HG03342 (cell line): ENCODE measurements around the gene DROSHA.
A peak's percentile ranks its signal among the peaks of the same experiment; 100 is the strongest.
"Not testable (repeated sequence)": the region's sequence is repeated elsewhere in the genome, so short reads cannot be mapped to it uniquely, and the experiment has no call there.

Experiments used
- ATAC-seq: cut with Tn5 transposase; IDR thresholded peaks from one replicate; pipeline ENCODE4 v1.9.1; 2021; ENCODE audit warnings: mild to moderate bottlenecking, moderate library complexity; ENCODE audit not compliant: unreplicated experiment

DROSHA gene

GRCh38 chr5:31531888-31532547 is at the start of gene DROSHA, which contains the start of gene C5orf22:
Gene DROSHA, minus strand, starts transcription at chr5:31532093. Its CDS starts 3,034 bp downstream, at chr5:31529059.
Gene C5orf22, plus strand, starts transcription at chr5:31532301. Its CDS starts 92 bp downstream, at chr5:31532393.
- ATAC-seq, result peak; percentile 93

DNA sequence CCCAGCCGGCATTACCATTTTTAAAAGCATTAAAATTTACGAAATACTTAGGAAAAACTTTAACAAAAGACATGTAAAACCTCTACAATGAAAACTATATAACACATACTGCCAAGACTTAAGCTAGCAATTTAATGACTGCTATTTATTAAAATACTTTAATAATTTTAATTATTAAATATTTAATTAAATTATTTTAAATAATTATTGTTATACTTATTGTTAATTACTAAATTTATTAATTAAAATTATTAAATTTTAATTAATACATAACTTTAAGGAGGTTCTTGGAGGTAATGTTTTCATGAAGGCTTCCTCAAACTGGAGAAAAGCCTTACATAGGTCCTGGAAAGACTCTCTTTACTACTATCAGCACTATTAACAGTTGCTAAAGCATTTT is 47.7 kb upstream of the DROSHA start:
- ATAC-seq, result no peak

GRCh38 chr5:31577438-31577837 is 45.5 kb upstream of the DROSHA start:
- no peak for ATAC-seq

DNA sequence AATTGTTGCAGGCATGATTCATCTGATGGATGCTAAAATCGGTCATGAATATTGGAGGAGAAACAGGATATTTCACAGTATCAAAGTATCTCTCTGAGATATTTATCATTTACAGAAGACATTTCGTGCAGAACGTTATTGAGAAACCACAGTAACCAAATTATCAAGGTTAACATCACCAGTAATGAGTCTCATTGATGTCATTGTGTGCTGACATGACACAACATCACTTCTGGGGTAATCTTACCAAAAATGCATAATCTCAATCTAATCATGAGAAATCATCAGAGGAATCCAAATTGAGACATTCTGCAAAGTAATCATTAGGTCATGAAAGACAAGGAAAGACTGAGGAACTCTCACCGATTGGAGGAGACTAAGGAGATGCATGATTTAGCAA is 42.9 kb upstream of the DROSHA start:
- ATAC-seq, result no peak

GRCh38 chr5:31573494-31574142 is 41.7 kb upstream of the DROSHA start:
- peak; percentile 82 for ATAC-seq

DNA sequence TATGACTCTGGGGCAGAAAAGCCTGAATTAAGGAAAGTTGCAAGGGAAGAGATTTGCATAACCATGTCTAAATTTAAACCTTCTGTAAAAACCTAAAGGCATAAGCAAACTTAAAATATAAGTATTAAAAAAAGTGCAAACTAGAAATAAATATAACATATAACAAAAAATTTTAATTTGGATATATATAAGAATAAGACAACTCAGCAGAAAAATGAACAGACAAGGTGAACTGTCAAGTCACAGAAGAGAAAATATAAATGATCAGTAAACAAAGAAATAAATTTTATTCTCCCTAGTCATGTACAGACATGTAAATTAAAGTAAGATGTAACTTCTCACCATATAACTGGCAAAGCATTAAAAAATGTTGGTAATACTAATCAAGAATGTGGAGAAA is 37.2 kb upstream of the DROSHA start:
- ATAC-seq, result no peak

GRCh38 chr5:31568302-31568835 is 36.5 kb upstream of the DROSHA start:
- no peak for ATAC-seq

DNA sequence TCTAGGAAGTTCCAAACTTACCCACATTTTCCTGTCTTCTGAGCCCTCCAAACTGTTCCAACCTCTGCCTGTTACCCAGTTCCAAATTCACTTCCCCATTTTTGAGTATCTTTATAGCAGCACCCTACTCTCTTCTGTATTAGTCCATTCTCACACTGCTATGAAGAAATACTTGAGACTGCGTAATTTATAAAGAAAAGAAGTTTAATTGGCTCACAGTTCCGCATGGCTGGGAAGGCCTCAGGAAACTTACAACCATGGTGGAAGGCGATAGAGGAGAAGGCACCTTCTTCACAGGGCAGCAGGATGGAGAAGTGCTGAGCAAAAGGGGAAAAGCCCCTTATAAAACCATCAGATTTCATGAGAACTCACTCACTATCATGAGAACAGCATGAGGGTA is 34.5 kb upstream of the DROSHA start:
- not testable (repeated sequence) for ATAC-seq

GRCh38 chr5:31563216-31563615 is 31.3 kb upstream of the DROSHA start:
- ATAC-seq, result no peak

DNA sequence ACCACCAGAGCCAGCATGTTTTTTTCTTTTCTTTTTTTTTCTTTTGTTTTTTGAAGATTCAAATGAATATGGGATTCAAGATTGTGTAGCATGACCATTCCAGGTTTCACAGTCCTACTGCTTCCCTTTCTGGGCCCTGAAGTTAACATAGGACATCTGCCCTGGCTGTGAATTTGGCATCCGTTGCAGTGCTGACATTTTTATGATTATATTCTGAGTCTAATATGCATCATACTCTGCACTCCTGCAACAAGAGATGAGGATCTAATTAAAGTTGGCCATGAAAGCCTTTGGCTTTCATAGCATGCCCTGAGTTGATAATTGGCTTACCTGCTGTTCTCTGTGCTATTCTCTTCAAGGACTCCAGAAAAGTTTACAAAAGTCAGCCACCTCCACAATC is 30.1 kb upstream of the DROSHA start:
- ATAC-seq, result no peak

DNA sequence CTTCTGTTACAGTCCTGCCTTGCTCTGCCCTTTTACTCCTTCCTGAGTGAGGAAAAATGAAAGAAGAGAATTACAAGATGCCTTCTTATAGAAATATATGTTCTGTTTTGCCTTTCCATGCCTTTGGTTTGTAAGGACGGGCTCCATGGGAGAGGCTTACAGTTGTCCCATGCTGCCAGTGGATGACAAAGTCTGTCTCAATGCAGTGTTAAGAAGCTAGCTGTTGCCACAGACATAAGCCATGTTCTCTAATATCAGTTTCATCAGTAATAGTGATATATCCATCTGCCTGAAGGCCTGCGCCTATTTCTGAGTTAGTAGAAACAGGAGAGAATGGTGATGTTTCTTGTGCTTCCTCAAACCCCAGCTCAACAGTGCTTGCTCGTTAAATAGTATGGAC is 28.0 kb upstream of the DROSHA start:
- ATAC-seq, result no peak

DNA sequence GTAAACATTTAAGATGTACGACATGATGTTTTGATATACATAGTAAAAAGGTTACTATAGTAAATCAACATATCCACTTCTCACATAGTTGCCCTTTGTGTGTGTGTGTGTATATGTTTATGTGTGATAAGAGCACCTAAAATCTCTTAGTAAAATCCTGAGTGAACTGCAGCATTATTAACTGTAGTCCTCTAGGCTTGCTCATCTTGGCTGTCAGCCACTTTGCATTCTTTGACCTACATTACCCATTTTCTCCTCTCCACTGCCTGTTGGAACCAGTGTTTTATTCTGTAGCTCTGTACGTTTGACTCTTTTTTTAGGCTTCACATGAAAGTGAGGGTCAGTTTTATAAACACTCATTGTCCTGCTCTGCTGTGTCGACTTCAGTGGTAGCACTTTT is 24.6 kb upstream of the DROSHA start:
- no peak for ATAC-seq

- ATAC-seq, result no peak
Observed at GRCh38 chr5:31554552-31554951, 22.7 kb upstream of the DROSHA start.

DNA sequence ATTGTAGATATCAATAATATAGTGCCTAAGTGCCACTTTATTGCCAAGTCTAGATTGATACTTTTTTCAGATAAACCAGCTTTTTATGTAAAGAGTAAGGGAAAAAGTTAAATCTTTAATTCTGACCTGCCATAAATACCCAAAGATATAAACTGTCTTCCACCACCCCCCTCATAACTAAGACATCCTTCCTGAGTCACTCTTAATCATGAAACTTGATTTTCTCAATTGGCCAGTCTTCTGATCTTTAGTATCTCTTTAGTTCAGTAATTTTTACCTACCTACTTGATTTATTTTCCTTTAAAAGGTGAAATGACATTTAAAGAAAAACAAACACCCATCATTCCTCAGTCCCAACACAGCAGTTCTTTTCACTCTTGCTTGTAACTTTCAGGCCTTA is 22.0 kb upstream of the DROSHA start:
- ATAC-seq, result no peak

- no peak for ATAC-seq
Observed at GRCh38 chr5:31551878-31552277, 20.0 kb upstream of the DROSHA start.

DNA sequence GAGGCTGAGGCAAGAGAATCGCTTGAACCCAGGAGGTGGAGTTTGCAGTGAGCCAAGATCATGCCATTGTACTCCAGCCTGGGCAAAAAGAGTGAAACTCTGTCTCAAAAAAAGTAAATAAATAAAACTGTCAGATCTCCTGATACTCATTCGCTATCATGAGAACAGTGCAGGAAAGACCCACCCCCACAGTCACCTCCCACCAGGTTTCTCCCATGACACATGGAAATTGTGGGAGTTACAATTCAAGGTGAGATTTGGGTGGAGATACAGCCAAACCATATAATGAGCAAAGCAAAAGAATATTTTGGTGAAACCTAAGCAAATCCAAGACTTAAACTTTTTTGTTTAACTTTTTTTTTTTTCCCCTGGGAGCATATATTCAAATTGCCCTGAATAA is 17.2 kb upstream of the DROSHA start:
- not testable (repeated sequence) for ATAC-seq

- ATAC-seq, result no peak
Observed at GRCh38 chr5:31537851-31538250, 6.0 kb upstream of the DROSHA start.

DNA sequence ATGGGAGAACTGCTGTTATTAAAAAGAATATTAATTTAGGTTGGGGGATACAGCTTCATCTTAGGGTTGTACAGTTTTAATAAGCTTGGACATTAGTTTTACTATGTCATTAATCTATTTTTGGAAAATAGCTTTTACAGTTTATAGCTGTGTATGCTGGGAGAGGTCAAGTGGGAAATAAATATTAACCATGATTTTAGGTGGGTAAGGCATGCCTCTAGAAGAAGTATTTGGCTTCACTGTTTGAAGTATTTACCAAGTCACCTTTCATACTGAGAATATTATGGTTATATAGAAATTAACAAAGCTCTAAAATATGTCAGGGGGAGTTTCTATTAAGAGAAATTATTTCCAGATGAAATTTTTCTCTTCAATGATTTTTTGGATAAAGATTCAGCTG is 5.5 kb upstream of the DROSHA start:
- ATAC-seq, result no peak

DNA sequence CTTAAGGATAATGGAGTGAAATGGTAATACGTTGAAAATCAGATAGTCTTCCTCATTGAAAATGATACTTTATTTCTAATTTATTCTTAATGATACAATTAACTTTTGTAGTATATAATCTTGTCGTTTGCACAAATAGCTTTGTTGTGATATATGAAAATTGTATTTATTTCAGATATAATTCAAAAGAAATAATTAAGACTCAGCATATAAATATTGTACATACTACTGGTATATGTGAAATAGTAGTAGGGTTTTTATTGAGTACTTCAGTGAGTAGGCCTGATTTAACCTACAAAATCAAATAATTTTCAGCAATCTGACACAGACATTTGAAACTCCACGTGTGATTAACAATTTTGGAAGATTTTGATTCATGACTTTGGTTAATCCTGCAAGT is 5.0 kb upstream of the DROSHA start:
- ATAC-seq, result no peak

DNA sequence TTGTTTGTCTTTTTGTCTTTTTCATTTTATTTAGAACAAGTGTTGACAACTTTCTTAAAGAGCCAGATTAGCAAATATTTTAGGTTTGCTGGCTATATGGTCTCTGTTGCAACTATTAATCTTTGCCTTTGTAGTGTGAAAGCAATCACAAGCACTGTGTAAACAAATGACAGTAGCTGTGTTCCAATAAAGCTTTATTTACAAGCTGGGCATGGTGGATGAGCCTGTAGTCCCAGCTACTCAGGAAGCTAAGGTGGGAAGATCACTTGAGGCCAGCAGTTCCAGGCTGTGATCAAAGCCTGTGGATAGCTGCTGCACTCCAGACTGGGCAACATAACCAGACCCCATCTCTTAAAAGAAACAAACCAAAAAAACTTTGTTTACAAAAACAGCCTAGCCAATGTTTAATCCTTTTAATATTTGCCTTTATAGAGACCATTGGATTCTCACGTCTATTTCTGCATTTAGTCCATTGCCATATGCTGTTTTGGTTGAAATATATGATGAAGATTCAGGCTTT is 2.7 kb upstream of the DROSHA start:
- ATAC-seq, result no peak

- peak; percentile 43 for ATAC-seq
Observed at GRCh38 chr5:31531543-31531887, 378 bp downstream of the DROSHA start.

- no peak for ATAC-seq
Observed at GRCh38 chr5:31530541-31531265, 1.2 kb downstream of the DROSHA start.
